Measurements from ENCODE around the gene FATE1.

DNA sequence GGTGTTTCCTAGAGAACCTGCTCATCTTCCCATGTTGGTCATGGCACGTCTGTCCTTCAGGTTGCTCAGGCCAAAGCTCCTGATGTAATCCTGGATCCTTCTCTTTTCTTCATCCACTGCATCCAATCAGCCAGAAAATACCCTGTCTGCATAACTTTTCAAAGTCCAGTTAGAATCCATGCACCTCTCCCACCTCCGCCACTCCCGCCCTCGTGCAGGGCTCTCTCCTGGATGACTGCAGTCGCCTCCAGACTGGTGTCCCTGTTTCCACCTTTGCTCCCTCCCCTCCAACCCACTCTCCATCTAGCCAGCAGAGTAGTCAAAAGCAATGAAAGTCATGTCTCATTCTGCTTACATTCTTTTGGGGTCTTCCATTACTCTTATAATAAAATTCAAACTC is 34.7 kb downstream of the FATE1 start:
- TF ChIP-seq, protein P1, sequence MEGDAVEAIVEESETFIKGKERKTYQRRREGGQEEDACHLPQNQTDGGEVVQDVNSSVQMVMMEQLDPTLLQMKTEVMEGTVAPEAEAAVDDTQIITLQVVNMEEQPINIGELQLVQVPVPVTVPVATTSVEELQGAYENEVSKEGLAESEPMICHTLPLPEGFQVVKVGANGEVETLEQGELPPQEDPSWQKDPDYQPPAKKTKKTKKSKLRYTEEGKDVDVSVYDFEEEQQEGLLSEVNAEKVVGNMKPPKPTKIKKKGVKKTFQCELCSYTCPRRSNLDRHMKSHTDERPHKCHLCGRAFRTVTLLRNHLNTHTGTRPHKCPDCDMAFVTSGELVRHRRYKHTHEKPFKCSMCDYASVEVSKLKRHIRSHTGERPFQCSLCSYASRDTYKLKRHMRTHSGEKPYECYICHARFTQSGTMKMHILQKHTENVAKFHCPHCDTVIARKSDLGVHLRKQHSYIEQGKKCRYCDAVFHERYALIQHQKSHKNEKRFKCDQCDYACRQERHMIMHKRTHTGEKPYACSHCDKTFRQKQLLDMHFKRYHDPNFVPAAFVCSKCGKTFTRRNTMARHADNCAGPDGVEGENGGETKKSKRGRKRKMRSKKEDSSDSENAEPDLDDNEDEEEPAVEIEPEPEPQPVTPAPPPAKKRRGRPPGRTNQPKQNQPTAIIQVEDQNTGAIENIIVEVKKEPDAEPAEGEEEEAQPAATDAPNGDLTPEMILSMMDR (tag by site-specific recombination; IDR thresholded peaks at IDR 0.05), result no peak
- TF ChIP-seq OSR2 (tag by site-specific recombination; IDR thresholded peaks at IDR 0.05), result no peak
- TF ChIP-seq ZNF707 (tag by site-specific recombination; IDR thresholded peaks at IDR 0.05), result no peak
- TF ChIP-seq MEIS1 (CRISPR knock-in tag; IDR thresholded peaks at IDR 0.05; ENCODE audit: borderline replicate concordance), result no peak
- TF ChIP-seq, protein P2, sequence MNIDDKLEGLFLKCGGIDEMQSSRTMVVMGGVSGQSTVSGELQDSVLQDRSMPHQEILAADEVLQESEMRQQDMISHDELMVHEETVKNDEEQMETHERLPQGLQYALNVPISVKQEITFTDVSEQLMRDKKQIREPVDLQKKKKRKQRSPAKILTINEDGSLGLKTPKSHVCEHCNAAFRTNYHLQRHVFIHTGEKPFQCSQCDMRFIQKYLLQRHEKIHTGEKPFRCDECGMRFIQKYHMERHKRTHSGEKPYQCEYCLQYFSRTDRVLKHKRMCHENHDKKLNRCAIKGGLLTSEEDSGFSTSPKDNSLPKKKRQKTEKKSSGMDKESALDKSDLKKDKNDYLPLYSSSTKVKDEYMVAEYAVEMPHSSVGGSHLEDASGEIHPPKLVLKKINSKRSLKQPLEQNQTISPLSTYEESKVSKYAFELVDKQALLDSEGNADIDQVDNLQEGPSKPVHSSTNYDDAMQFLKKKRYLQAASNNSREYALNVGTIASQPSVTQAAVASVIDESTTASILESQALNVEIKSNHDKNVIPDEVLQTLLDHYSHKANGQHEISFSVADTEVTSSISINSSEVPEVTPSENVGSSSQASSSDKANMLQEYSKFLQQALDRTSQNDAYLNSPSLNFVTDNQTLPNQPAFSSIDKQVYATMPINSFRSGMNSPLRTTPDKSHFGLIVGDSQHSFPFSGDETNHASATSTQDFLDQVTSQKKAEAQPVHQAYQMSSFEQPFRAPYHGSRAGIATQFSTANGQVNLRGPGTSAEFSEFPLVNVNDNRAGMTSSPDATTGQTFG (tag by site-specific recombination; IDR thresholded peaks at IDR 0.05; ENCODE audit: borderline replicate concordance), result no peak
- no peak for TF ChIP-seq YY1 (tag by site-specific recombination; IDR thresholded peaks at IDR 0.05)
